NCI-H2171 (cell line): ENCODE data around the gene SPP2.

Experiments
- DNase-seq: peaks from one replicate; lab custom pipeline; 2025; lab: John Stamatoyannopoulos, UW

SPP2 gene

DNA sequence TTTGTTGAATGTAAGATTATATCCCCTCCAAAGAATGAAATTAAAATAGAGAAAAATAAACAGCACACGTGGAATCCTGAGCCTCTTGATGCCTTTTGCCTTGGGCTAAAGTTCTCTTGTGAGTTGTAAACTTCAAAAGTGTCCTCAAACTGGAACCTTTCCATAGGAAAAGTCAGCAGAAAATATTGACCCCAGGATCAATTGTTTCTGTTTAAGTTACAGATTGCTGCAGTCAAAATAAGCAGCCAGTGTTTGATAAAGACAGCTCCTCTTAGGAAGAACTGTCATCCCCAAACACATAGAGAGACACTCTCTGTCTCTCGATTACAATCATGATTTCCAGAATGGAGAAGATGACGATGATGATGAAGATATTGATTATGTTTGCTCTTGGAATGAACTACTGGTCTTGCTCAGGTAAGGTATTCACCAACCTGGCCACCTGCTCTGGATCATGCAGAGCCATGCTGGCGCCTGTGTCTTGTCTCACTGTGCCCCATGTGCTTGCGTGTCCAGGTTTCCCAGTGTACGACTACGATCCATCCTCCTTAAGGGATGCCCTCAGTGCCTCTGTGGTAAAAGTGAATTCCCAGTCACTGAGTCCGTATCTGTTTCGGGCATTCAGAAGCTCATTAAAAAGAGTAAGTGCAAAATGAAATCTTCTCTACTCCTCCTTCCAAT lies at the start of gene SPP2:
Gene SPP2, plus strand, starts transcription at position 248 of the 681 bp plus-strand sequence. Its CDS starts 85 bp downstream, at position 333.
- DNase-seq = no peak

DNA sequence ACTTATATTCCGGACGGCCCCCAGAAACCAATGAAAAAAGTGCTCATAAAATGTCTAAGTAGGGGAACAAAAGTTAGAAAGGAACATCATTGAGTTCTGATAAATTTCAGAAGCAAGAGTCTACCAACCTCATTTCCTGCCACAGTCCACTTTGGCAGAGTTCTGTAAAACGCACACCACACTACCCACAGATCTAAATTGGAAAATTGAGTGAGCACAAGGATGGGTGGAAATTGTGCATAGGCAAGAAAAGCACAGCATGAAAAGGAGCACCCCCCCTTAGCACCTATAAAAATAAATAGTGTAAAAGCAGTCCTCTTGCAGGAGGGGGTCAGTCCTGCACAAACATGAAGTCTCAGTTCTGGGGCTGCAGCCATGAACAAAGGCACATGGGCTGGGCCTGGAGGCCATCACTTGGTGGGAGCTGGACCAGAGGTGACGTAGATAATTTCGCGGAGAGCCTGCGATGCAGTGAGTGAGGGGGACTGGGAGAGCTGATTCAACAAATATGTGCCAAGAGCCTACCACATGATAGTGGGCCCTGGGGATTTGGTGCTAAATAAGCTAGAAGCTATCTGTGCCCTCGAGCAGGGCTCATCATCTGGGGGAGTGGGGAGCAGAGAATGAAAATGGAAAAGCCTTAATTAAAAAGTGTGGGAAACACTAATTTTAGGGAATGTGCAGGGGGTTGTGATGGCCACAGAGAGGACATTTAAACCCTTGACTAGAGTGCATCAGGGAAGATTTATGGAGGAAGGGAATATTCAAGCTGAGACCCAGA lies 48.9 kb upstream of the SPP2 start:
- no peak for DNase-seq

DNA sequence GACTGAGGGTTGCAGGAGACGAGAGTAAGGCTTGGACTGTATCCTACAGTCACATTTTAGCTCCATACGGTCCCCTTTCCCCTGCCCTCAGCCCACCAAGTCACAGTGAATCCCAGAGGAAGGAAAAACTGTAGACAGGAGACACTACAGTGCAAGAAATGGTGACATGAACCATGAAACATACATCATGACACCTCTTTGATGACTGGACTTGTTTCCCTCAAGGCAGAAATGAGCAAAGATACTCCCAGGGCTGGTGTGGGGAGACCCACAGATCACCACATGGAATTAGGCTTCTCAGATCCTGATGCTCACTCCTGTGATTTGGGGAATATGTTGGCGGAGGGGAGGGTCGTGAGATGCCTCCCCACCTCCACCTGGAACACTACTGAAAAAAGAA lies 48.2 kb upstream of the SPP2 start:
- DNase-seq = no peak

DNA sequence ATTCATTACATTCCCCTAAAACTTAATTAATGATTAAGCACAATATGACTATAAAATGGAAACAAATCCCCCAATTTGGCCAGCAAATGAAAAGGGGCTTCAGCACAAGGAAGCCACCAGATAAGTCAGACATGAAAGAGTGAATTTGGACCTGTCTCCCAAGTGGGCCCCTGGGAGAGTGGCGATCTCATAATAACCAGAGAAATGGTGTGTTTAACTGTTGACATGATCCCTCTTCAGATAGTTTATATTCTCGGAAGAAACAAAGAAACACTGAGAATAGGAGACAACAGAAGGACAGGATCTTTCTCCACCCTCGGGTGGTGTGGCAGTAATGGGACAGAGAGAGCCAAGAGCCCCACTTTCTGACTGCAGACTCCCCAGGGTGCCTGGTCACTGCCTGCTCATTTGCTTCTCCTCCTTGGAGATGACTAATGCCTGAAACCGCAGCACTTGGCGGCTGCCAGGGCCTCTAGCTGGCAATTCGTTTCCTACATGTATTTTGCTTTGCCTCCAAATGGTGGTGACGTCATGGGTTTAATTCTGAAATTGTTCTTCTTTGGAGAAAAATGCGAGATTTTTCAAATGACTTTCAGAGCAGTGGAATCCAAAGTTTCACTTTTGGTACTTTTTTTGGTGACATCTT lies 46.4 kb upstream of the SPP2 start:
- no peak for DNase-seq

DNA sequence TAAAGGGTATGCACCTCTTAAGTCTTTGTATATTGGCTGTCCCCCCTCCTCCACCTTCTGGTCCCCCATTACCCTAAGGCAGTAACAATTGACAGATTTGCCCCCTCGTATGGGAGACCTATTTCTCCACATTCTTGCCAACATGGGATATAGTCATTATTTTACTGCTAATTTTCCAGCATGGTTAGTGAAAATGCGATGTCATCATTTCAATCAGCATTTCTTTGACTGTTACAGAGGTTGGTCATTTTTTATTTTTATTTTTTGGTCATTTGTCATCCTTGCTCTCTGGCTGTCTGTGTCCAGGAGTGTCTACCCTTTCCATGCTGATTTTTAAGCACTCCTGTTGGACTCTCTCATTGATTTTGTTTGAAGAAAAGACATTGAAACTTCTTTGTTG lies 45.4 kb upstream of the SPP2 start:
- DNase-seq = no peak

- DNase-seq = no peak
These were observed 44.0 kb upstream of the SPP2 start for GRCh38 chr2:234006501-234006900.

DNA sequence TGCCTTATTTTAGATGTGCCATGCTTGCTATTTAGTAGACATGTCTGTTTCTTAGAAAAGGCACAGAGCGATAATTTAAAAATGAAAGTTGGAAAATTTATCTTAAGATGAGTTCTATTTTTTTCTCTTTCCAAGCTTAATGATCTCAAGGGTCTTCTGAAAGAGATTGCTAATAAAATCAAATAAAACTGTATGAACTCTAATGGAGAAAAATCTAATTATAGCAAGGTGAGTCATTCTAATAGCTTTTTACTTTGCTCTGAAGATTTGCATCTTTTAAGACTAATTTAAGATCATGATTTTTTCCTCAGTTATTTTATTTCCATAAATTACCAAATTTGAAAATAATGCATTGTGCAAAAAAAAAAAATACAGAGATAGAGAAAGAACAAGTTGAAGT lies 36.1 kb upstream of the SPP2 start:
- DNase-seq = no peak

- no peak for DNase-seq
These were observed 34.6 kb upstream of the SPP2 start for GRCh38 chr2:234015861-234016260.

DNA sequence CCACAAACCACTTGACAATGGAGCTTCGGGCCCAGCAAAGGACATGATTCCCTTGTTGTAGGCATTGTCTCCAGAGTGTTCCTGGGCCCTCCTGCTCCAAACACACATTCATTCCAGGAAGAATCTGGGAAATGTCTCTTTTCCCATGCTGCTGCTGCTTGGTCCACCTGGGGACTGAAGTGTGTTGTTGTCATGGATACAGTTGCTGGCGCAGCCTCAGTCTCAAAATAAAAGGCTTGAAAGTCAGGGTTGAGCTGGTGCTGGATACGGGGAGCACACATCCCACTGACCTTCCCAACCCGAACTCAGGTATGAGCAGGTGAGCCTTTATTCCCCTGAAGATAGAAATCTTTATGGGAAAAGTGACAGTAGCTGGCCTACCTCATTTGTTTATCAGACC lies 30.6 kb upstream of the SPP2 start:
- DNase-seq = no peak

DNA sequence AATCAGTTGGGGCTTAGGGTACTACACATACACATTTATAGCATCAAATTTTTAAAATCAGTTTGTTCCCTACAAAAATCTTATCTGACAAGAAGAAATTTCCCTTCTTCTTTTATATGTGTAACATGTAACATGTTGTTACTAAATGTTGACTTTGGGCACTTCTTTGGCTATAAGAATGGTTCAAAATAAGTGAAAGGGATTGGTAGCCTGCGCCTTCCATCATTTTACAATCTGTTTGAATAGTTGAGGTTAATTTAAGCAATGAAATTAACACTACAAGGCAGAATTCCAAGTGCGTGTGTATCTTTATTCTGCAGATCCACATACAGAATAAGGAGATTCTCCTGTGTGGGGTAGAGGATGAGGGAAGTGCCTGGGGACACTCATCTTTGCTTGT lies 30.2 kb upstream of the SPP2 start:
- DNase-seq = no peak

GRCh38 chr2:234022424-234022823 lies 28.1 kb upstream of the SPP2 start:
- no peak for DNase-seq

DNA sequence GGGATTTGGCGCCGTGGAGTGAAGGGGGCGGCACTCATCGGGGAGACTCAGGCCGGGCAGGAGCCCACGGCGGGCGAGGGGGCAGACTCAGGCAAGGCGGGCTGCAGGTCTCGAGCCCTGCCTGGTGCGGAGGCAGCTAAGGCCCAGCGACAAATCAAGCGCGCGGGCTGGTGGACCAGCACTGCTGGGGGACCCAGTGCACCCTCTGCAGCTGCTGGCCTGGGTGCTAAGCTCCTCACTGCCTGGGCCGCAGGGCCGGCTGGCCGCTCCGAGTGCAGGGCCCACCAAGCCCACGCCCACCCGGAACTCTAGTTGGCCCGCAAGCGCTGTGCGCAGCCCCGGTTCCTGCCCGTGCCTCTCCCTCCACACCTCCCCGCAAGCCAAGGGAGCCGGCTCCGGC lies 26.2 kb upstream of the SPP2 start:
- DNase-seq = no peak

GRCh38 chr2:234025466-234025865 lies 25.0 kb upstream of the SPP2 start:
- no peak for DNase-seq

GRCh38 chr2:234025891-234026401 lies 24.6 kb upstream of the SPP2 start:
- DNase-seq = no peak

DNA sequence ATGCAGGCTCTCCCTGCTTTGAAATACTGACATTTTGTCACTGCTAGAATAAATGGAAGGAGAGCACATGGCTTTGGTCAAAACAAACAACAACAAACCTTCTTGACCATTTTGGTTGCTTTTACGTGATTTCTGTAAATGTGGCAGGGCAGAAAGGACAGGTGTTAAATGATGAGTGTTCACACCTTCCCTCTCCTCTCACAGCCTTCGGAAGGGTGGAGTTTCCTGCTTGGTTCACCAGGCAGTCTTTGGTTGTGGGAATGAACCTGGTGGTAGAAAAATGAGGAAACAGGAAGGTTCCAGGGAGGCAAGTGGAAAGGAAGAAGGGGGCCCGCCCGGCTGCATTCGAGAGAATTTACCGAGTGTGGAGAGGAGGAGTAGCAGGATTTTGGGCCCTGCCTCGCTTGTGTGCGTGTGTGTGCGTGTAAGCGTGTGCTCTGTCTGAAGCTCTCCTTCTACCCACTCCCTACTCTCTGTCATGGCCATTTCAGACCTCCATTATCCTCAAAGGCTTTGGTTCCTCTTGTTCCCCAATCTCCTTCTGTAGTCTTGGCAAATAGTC lies 23.7 kb upstream of the SPP2 start:
- no peak for DNase-seq

- no peak for DNase-seq
These were observed 22.9 kb upstream of the SPP2 start for GRCh38 chr2:234027641-234028040.

DNA sequence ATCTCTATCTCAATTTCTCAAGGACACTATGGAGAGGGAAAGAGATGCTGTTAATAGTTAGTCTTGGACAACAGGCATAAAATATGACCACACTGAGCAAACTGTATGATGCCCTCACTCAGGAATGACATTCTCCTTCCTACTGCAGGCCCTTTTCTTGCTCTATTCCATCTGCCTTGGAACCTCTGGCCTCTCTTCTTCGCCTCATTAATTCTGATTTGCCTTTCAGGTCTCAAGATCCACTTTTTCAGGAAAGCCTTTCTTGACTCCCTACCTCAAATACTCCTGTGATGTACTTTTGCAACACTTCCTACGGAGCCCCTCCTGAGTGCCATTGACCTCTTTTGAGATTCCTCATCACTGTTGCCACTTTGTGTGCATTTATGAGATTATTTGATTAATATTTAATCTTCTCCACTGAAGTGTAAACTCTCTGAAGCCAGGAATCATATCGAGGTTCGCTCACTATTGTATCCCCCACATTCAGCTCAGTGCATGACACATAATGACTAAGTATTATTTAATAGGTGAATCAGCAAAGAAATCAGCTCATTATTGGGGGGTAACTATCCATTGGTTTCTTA lies 21.3 kb upstream of the SPP2 start:
- no peak for DNase-seq

DNA sequence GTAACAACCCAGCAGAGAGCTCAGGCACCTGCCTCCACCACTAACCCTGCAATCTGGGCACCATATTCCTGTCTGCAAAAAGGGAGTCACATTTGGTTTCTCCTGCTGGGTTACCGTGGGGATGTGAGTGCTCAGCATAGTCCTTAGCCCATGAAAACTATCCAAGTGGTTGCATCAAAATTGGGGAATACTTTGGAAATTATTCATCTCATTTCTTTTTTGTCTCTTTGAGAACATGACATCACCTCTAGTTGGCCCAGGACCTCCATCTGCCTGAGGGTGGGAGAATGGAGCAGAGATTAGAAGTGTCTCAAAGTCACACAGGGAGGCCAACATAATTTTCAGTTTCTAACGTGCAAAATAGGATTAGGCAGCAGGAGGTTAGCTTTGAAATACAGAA lies 19.3 kb upstream of the SPP2 start:
- no peak for DNase-seq

GRCh38 chr2:234032279-234032856 lies 18.1 kb upstream of the SPP2 start:
- DNase-seq = no peak

DNA sequence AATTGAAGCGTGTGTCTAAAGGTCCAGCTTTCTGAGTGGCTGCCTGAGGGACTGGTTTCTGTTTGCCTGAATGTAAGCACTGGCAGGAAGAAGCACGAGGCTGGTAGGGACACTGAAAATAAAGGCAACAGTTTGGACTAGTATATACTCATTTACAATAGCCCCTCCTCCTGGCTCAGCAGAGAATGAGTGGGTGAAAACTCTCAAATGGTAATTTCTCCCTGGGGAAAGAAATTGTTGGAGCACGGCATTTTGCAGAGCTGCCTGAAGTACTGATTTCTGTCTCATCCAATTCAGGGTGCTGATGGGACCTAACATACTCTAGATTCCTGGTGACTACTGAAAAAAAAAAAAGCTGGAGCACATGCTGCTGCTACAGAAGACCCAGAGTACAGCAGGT lies 17.3 kb upstream of the SPP2 start:
- no peak for DNase-seq

- no peak for DNase-seq
These were observed 16.6 kb upstream of the SPP2 start for GRCh38 chr2:234033885-234034284.
